Neural progenitor cell (in vitro differentiated cells): ENCODE measurements around the gene F2RL3. TPM values are rescaled to one million over a fixed set of nuclear protein-coding genes. Genes with fewer than 3 reads are reported as not detected.

Experiments
- DNase-seq: peaks from one replicate; pipeline ENCODE4 v3.0.0-alpha.2; 2016; ENCODE audit warnings: low spot score
- H2AFZ ChIP-seq: fragments of 200-600 bp; sonication (generic); replicated peaks from 2 replicates; pipeline ENCODE4 v1.6.1; 2016; ENCODE audit warnings: antibody characterized with exemption
- H3F3A ChIP-seq: fragments of 200-600 bp; sonication (generic); 2 replicates; pipeline ENCODE4 v1.6.1; 2016; ENCODE audit warnings: antibody characterized with exemption, low read depth
- H3K27ac ChIP-seq: fragments of 200-600 bp; sonication (generic); 2 replicates; pipeline ENCODE4 v1.5.1; 2016; ENCODE audit warnings: mild to moderate bottlenecking
- H3K27me3 ChIP-seq: fragments of 200-600 bp; sonication (generic); 2 replicates; pipeline ENCODE4 v1.6.1; 2016; ENCODE audit warnings: mild to moderate bottlenecking, moderate library complexity
- H3K36me3 ChIP-seq: fragments of 200-600 bp; sonication (generic); 2 replicates; pipeline ENCODE4 v1.5.1; 2016
- H3K4me1 ChIP-seq: fragments of 200-600 bp; sonication (generic); 2 replicates; pipeline ENCODE4 v1.6.1; 2016; ENCODE audit warnings: mixed run types
- H3K4me2 ChIP-seq: fragments of 200-600 bp; sonication (generic); 2 replicates; pipeline ENCODE4 v1.6.1; 2016
- H3K4me3 ChIP-seq: fragments of 200-600 bp; sonication (generic); 2 replicates; pipeline ENCODE4 v1.5.1; 2016
- H3K79me2 ChIP-seq: fragments of 200-600 bp; sonication (generic); 2 replicates; pipeline ENCODE4 v1.6.1; 2016; ENCODE audit warnings: low read depth
- H3K9ac ChIP-seq: fragments of 200-600 bp; sonication (generic); 2 replicates; pipeline ENCODE4 v1.6.1; 2016
- H3K9me3 ChIP-seq: fragments of 200-600 bp; sonication (generic); 2 replicates; pipeline ENCODE4 v1.5.1; 2016; ENCODE audit warnings: low read depth
- H4K20me1 ChIP-seq: fragments of 200-600 bp; sonication (generic); 2 replicates; pipeline ENCODE4 v1.6.1; 2016; ENCODE audit warnings: low read depth
- H3K27ac Mint-ChIP-seq: 3 replicates; pipeline ENCODE4 v1.8.0; 2021; ENCODE audit warnings: mixed read lengths
- H3K27me3 Mint-ChIP-seq: 2 replicates; pipeline ENCODE4 v1.8.0; 2022; ENCODE audit warnings: low read depth, mild to moderate bottlenecking, inconsistent platforms, moderate library complexity, mixed read lengths; ENCODE audit not compliant: insufficient read depth
- H3K36me3 Mint-ChIP-seq: 3 replicates; pipeline ENCODE4 v1.8.0; 2021; ENCODE audit warnings: mixed read lengths
- H3K4me1 Mint-ChIP-seq: 3 replicates; pipeline ENCODE4 v1.8.0; 2021; ENCODE audit warnings: mixed read lengths
- H3K4me3 Mint-ChIP-seq: 3 replicates; pipeline ENCODE4 v1.8.0; 2021; ENCODE audit warnings: mild to moderate bottlenecking, moderate library complexity, mixed read lengths
- H3K9me3 Mint-ChIP-seq: 3 replicates; pipeline ENCODE4 v1.8.0; 2020; ENCODE audit warnings: mixed read lengths
- EZH2 ChIP-seq: fragments of 200-600 bp; sonication (generic); IDR thresholded peaks from 2 replicates; pipeline ENCODE4 v1.6.1; 2017; ENCODE audit warnings: antibody characterized with exemption, mild to moderate bottlenecking, moderate library complexity
- EZH2phosphoT487 ChIP-seq: fragments of 200-600 bp; sonication (generic); IDR thresholded peaks from 2 replicates; pipeline ENCODE4 v1.6.1; 2017; ENCODE audit warnings: antibody characterized with exemption
- total RNA-seq: library from RNA; depleted of rRNA; stranded (reverse); fragments of >200 nt; gene quantifications from 2 replicates; pipeline ENCODE4 v1.2.3, GENCODE V29; 2015; ENCODE audit warnings: low replicate concordance
- TF ChIP-seq, protein P1 (sequence below): fragments of 200-600 bp; sonication (generic); IDR thresholded peaks from 2 replicates; pipeline ENCODE4 v1.5.1; 2017; ENCODE audit warnings: antibody characterized with exemption, mild to moderate bottlenecking

F2RL3 gene
- total RNA-seq, 1 donor from 2014 or later, result not detected

DNA sequence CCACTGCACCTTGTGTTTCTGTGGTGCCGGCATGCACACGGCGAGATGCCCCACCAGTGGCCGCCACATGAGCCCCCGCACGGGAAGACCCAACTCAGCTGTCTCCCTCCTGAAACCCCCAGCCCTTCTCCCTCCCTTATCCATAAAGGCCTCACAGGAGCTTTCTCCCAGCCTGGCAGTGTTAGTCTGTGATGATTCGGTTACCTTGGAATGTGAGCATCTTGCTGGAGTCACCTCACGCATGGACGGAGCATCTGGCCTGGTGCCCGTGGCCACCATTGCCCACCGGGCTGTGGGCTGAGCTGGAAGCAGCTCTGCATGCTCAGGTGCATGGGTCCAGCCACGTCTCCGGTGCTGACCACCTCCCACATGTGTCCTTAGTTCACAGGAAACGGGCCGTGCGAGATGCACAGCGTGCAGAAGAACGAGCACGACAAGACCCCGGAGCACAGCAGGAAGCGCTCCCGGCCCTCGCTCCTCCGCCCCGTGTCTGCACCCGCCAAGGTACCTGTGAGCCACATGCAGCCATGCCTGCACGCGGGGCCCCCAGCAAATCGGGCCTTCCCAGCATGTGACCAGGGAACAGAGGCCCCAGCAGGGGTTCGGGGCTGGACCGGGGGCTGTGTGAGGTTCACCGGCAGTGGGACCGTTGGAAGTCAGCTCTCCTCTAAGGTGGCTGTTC is 37.6 kb upstream of the F2RL3 start:
- H3K9me3 ChIP-seq, result no peaks in the 10 kb centered on the region
- H3K4me1 Mint-ChIP-seq, result no peaks in the 10 kb centered on the region
- H2AFZ ChIP-seq, result no peak overlapping the region
- no peaks in the 10 kb centered on the region for H3F3A ChIP-seq
- no peak for TF ChIP-seq EZH2
- no peak for TF ChIP-seq EZH2phosphoT487
- TF ChIP-seq, protein P1, sequence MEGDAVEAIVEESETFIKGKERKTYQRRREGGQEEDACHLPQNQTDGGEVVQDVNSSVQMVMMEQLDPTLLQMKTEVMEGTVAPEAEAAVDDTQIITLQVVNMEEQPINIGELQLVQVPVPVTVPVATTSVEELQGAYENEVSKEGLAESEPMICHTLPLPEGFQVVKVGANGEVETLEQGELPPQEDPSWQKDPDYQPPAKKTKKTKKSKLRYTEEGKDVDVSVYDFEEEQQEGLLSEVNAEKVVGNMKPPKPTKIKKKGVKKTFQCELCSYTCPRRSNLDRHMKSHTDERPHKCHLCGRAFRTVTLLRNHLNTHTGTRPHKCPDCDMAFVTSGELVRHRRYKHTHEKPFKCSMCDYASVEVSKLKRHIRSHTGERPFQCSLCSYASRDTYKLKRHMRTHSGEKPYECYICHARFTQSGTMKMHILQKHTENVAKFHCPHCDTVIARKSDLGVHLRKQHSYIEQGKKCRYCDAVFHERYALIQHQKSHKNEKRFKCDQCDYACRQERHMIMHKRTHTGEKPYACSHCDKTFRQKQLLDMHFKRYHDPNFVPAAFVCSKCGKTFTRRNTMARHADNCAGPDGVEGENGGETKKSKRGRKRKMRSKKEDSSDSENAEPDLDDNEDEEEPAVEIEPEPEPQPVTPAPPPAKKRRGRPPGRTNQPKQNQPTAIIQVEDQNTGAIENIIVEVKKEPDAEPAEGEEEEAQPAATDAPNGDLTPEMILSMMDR, result no peak
- H3K27ac Mint-ChIP-seq, result no peak overlapping the region
- H3K9ac ChIP-seq, result no peak overlapping the region
- H3K4me3 Mint-ChIP-seq, result no peak overlapping the region
- H3K27me3 ChIP-seq, result no peaks in the 10 kb centered on the region
- H3K27me3 Mint-ChIP-seq, result peaks cover 6% of the 10 kb centered on the region
- H3K4me2 ChIP-seq, result no peak overlapping the region
- no peaks in the 10 kb centered on the region for H3K79me2 ChIP-seq
- no peak overlapping the region for H3K27ac ChIP-seq
- peaks cover 2% of the 10 kb centered on the region for H4K20me1 ChIP-seq
- H3K9me3 Mint-ChIP-seq, result no peaks in the 10 kb centered on the region
- H3K36me3 Mint-ChIP-seq, result peaks cover 26% of the 10 kb centered on the region
- no peak for DNase-seq
- peaks cover 6% of the 10 kb centered on the region for H3K36me3 ChIP-seq
- H3K4me3 ChIP-seq, result no peak overlapping the region
- H3K4me1 ChIP-seq, result no peaks in the 10 kb centered on the region

DNA sequence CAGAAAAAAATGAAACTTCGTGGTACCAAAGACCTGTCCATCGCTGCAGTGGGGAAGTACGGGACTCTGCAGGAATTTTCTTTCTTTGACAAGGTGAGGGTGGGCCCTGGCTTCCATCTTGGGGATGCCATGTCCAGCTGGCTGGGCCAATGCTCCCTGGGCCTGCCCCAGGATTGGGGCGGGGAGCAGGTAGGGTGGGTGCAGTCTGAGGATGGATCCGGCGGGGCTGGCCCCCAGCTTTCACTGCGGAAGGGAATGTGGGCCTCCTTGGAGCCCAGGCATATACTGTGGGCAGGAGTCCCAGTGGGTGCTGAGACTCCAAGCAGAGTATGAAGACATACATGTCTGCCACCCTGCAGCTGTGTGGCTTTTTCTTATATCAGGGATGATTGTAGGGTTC is 35.7 kb upstream of the F2RL3 start:
- no peaks in the 10 kb centered on the region for H3K4me1 Mint-ChIP-seq

DNA sequence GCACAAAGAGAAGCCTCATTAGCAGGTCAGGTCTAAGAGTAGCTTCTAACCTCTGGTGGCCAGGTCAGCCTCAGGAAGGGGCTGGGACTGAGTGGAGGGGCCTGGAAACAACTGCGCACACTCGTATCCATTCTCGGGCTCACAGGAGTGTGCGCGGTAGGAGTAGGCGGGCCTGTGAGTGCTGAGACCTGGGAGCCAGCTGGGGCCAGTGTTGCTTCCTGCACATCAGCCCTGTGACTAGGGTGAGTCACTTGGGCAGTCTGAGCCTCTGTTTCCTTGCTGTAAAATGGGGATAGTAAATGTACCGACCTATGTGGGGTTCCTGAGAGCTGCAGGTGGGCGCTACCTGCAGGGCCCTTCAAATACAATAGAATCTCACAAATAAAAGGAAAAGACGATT is 32.7 kb upstream of the F2RL3 start:
- no peaks in the 10 kb centered on the region for H3K27me3 ChIP-seq
- no peak overlapping the region for H3K4me3 Mint-ChIP-seq
- H3K36me3 Mint-ChIP-seq, result peaks cover 24% of the 10 kb centered on the region

More for the DNA sequence above, 35.7 kb upstream of the F2RL3 start:
- H3K79me2 ChIP-seq, result no peaks in the 10 kb centered on the region
- Mint-ChIP-seq H3K27ac (no peak overlapping the region), H3K9me3 (no peaks in the 10 kb centered on the region), H3K36me3 (peaks cover 25% of the 10 kb centered on the region), H3K27me3 (peaks cover 6% of the 10 kb centered on the region), H3K4me3 (no peak overlapping the region)
- no peak overlapping the region for H2AFZ ChIP-seq
- TF ChIP-seq, protein P1, result no peak
- TF ChIP-seq EZH2 (no peak), EZH2phosphoT487 (no peak)
- no peaks in the 10 kb centered on the region for H3K9me3 ChIP-seq
- H3K4me2 ChIP-seq, result no peak overlapping the region
- no peak overlapping the region for H3K4me3 ChIP-seq
- H4K20me1 ChIP-seq, result peaks cover 2% of the 10 kb centered on the region
- DNase-seq, result no peak
- no peaks in the 10 kb centered on the region for H3K27me3 ChIP-seq
- no peak overlapping the region for H3K27ac ChIP-seq
- peaks cover 6% of the 10 kb centered on the region for H3K36me3 ChIP-seq
- H3K9ac ChIP-seq, result no peak overlapping the region
- H3K4me1 ChIP-seq, result no peaks in the 10 kb centered on the region
- no peaks in the 10 kb centered on the region for H3F3A ChIP-seq

More for the DNA sequence above, 32.7 kb upstream of the F2RL3 start:
- TF ChIP-seq EZH2, result no peak
- no peak for TF ChIP-seq EZH2phosphoT487
- TF ChIP-seq, protein P1, result no peak
- Histone ChIP-seq H3F3A (no peaks in the 10 kb centered on the region), H3K9me3 (no peaks in the 10 kb centered on the region), H3K4me1 (no peaks in the 10 kb centered on the region), H3K27ac (no peak overlapping the region), H3K36me3 (no peaks in the 10 kb centered on the region), H3K79me2 (no peaks in the 10 kb centered on the region), H4K20me1 (peaks cover 2% of the 10 kb centered on the region), H3K9ac (no peak overlapping the region), H3K4me3 (no peak overlapping the region), H2AFZ (no peak overlapping the region), H3K4me2 (no peak overlapping the region)
- no peaks in the 10 kb centered on the region for H3K9me3 Mint-ChIP-seq
- no peaks in the 10 kb centered on the region for H3K4me1 Mint-ChIP-seq
- H3K27me3 Mint-ChIP-seq, result peaks cover 6% of the 10 kb centered on the region
- DNase-seq, result no peak
- H3K27ac Mint-ChIP-seq, result no peak overlapping the region
